Breast epithelium (tissue), 3 donors: ENCODE measurements around the gene F12.

Experiments
- CTCF ChIP-seq, 3 donors: fragments of 450-650 bp; IDR thresholded peaks; one replicate each; pipeline ENCODE4 v1.5.1; 2016 to 2017; ENCODE audit warnings: antibody characterized with exemption in 3 of 3, mild to moderate bottlenecking in 3 of 3, moderate library complexity in 3 of 3
- POLR2A ChIP-seq: fragments of 450-650 bp; IDR thresholded peaks from one replicate; pipeline ENCODE4 v1.6.1; 2016; ENCODE audit warnings: antibody characterized with exemption, mild to moderate bottlenecking, moderate library complexity
- POLR2AphosphoS5 ChIP-seq, 3 donors: sonication (generic); formaldehyde crosslinking; IDR thresholded peaks; one replicate each; pipeline ENCODE4 v1.6.1; 2017; ENCODE audit warnings: antibody characterized with exemption in 3 of 3

GRCh38 chr5:177403102-177403791, 6.1 kb downstream of the F12 start:
- no peak for TF ChIP-seq POLR2A
- TF ChIP-seq POLR2AphosphoS5 (IDR thresholded peaks at IDR 0.05) = no peak
- no peak for TF ChIP-seq CTCF (IDR thresholded peaks at IDR 0.05)
